ENCODE measurements around the gene HDAC11. TPM values are rescaled to one million over a fixed set of nuclear protein-coding genes. Genes with fewer than 3 reads are reported as not detected.

Gene HDAC11
- total and polyA plus RNA-seq, 2 of the 13 experiments (the other 11 are each of a cell fraction or from before 2014, with no cell fraction given): 13.7 to 33.1 TPM

- H4K20me1 ChIP-seq (ENCODE audit: insufficient read depth, low read length): no peaks in the 10 kb centered on the region
- no peak overlapping the region for H3K4me3 ChIP-seq (replicated peaks in 1 of 3; ENCODE audit: insufficient read depth in 1 of 3, low read depth in 2 of 3, low read length in 3 of 3)
- WGBS (ENCODE audit: low lambda C conversion rate): 50% methylated on average over 5 of the region's 5 CpGs
- H3K79me2 ChIP-seq (ENCODE audit: insufficient read depth, low read length): no peaks in the 10 kb centered on the region
- H3K36me3 ChIP-seq (replicated peaks in 1 of 2; ENCODE audit: control insufficient read depth in 1 of 2, insufficient read depth in 2 of 2, low read length in 2 of 2): no peaks in the 10 kb centered on the region
- in situ Hi-C loops (cut with HindIII; ENCODE audit: extremely low pct_ligation_motif_present, low pct_unique_long_range_greater_than_20kb): loop anchor here (10.0 kb wide), 1 partner anchor 368 kb away; no protein-coding TSS in a partner anchor
- ATAC-seq: no peak
- no peaks in the 10 kb centered on the region for H3K9me3 ChIP-seq (ENCODE audit: low read length)
- peaks cover 93% of the 10 kb centered on the region for H3K4me1 ChIP-seq (ENCODE audit: insufficient read depth, low read length)
- no peak overlapping the region for H3K4me2 ChIP-seq (ENCODE audit: low read depth, low read length)
- DNase-seq (ENCODE audit: low spot score): no peak
- H3K27me3 ChIP-seq (ENCODE audit: control insufficient read depth in 1 of 2, insufficient read depth in 2 of 2, low read length in 2 of 2): peaks cover 0 to 17% of the 10 kb centered on the region in 2 experiments; a peak in 3 of 5 replicates
- no TSS peak for BruUV-seq (replicated peaks)
- no peak for FAIRE-seq
- ChIA-PET CTCF (ENCODE audit: low intra/inter-chr PET ratio, low total read pairs) (interaction anchor here (1.1 to 2.3 kb wide), 3 partner anchors 8 to 17 kb away, joined by 3 to 7 read pairs (median 7); partner anchors contain the start of gene HDAC11), POLR2A (interaction anchor here (1.2 kb wide), 1 partner anchor 8 kb away, joined by 3 read pairs; no protein-coding TSS in a partner anchor)
- no peak overlapping the region for H3K27ac ChIP-seq (ENCODE audit: extremely low read length, insufficient read depth, low read length)
- intact Hi-C loops (cut with micrococcal nuclease; ENCODE audit: unreplicated experiment): no loop called here
- H3K9ac ChIP-seq (ENCODE audit: insufficient read depth, low read depth, low read length): no peak overlapping the region
- H2AFZ ChIP-seq (ENCODE audit: low read length): no peak overlapping the region
- TF ChIP-seq ZBTB46 (CRISPR knock-in tag; IDR thresholded peaks at IDR 0.05; ENCODE audit: borderline replicate concordance) (no peak), ADNP (CRISPR knock-in tag; IDR thresholded peaks at IDR 0.05) (no peak), NR2F6 (IDR thresholded peaks at IDR 0.05) (no peak), NR2F6 (CRISPR knock-in tag; IDR thresholded peaks at IDR 0.05) (no peak), ZNF121 (CRISPR knock-in tag; IDR thresholded peaks at IDR 0.05) (no peak), NFIC (IDR thresholded peaks at IDR 0.05; ENCODE audit: low read length) (no peak), ZNF263 (CRISPR knock-in tag; IDR thresholded peaks at IDR 0.05) (no peak), ZKSCAN8 (CRISPR knock-in tag; IDR thresholded peaks at IDR 0.05; ENCODE audit: borderline replicate concordance) (no peak), TBX3 (IDR thresholded peaks at IDR 0.05; ENCODE audit: borderline replicate concordance) (no peak), ZNF124 (CRISPR knock-in tag; IDR thresholded peaks at IDR 0.05) (no peak), KDM3A (CRISPR knock-in tag; IDR thresholded peaks at IDR 0.05; ENCODE audit: low read depth) (no peak)
- TF ChIP-seq, protein P1, sequence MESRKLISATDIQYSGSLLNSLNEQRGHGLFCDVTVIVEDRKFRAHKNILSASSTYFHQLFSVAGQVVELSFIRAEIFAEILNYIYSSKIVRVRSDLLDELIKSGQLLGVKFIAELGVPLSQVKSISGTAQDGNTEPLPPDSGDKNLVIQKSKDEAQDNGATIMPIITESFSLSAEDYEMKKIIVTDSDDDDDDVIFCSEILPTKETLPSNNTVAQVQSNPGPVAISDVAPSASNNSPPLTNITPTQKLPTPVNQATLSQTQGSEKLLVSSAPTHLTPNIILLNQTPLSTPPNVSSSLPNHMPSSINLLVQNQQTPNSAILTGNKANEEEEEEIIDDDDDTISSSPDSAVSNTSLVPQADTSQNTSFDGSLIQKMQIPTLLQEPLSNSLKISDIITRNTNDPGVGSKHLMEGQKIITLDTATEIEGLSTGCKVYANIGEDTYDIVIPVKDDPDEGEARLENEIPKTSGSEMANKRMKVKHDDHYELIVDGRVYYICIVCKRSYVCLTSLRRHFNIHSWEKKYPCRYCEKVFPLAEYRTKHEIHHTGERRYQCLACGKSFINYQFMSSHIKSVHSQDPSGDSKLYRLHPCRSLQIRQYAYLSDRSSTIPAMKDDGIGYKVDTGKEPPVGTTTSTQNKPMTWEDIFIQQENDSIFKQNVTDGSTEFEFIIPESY (CRISPR knock-in tag; IDR thresholded peaks at IDR 0.05): no peak
- TF ChIP-seq, protein P2, sequence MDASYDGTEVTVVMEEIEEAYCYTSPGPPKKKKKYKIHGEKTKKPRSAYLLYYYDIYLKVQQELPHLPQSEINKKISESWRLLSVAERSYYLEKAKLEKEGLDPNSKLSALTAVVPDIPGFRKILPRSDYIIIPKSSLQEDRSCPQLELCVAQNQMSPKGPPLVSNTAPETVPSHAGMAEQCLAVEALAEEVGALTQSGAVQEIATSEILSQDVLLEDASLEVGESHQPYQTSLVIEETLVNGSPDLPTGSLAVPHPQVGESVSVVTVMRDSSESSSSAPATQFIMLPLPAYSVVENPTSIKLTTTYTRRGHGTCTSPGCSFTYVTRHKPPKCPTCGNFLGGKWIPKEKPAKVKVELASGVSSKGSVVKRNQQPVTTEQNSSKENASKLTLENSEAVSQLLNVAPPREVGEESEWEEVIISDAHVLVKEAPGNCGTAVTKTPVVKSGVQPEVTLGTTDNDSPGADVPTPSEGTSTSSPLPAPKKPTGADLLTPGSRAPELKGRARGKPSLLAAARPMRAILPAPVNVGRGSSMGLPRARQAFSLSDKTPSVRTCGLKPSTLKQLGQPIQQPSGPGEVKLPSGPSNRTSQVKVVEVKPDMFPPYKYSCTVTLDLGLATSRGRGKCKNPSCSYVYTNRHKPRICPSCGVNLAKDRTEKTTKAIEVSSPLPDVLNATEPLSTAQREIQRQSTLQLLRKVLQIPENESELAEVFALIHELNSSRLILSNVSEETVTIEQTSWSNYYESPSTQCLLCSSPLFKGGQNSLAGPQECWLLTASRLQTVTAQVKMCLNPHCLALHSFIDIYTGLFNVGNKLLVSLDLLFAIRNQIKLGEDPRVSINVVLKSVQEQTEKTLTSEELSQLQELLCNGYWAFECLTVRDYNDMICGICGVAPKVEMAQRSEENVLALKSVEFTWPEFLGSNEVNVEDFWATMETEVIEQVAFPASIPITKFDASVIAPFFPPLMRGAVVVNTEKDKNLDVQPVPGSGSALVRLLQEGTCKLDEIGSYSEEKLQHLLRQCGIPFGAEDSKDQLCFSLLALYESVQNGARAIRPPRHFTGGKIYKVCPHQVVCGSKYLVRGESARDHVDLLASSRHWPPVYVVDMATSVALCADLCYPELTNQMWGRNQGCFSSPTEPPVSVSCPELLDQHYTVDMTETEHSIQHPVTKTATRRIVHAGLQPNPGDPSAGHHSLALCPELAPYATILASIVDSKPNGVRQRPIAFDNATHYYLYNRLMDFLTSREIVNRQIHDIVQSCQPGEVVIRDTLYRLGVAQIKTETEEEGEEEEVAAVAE (CRISPR knock-in tag; IDR thresholded peaks at IDR 0.05; ENCODE audit: borderline replicate concordance): no peak
- TF ChIP-seq, protein P3, sequence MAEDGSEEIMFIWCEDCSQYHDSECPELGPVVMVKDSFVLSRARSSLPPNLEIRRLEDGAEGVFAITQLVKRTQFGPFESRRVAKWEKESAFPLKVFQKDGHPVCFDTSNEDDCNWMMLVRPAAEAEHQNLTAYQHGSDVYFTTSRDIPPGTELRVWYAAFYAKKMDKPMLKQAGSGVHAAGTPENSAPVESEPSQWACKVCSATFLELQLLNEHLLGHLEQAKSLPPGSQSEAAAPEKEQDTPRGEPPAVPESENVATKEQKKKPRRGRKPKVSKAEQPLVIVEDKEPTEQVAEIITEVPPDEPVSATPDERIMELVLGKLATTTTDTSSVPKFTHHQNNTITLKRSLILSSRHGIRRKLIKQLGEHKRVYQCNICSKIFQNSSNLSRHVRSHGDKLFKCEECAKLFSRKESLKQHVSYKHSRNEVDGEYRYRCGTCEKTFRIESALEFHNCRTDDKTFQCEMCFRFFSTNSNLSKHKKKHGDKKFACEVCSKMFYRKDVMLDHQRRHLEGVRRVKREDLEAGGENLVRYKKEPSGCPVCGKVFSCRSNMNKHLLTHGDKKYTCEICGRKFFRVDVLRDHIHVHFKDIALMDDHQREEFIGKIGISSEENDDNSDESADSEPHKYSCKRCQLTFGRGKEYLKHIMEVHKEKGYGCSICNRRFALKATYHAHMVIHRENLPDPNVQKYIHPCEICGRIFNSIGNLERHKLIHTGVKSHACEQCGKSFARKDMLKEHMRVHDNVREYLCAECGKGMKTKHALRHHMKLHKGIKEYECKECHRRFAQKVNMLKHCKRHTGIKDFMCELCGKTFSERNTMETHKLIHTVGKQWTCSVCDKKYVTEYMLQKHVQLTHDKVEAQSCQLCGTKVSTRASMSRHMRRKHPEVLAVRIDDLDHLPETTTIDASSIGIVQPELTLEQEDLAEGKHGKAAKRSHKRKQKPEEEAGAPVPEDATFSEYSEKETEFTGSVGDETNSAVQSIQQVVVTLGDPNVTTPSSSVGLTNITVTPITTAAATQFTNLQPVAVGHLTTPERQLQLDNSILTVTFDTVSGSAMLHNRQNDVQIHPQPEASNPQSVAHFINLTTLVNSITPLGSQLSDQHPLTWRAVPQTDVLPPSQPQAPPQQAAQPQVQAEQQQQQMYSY (CRISPR knock-in tag; IDR thresholded peaks at IDR 0.05): no peak
Observed at GRCh38 chr3:13462822-13463221, 17.3 kb upstream of the HDAC11 start.

Measured in HepG2 (cell line).